HFFc6 (cell line): ENCODE data around the gene RSPO1. TPM values are rescaled to one million over a fixed set of nuclear protein-coding genes. Genes with fewer than 3 reads are reported as not detected.
A peak's percentile ranks its signal among the peaks of the same experiment; 100 is the strongest.

Experiments
- DNase-seq: peaks from one replicate; pipeline ENCODE4 v3.0.0-alpha.2; 2018
- H3K27ac Mint-ChIP-seq: 2 replicates; pipeline ENCODE4 v1.8.0; 2020; ENCODE audit warnings: mild to moderate bottlenecking, mixed read lengths
- H3K27me3 Mint-ChIP-seq: 2 replicates; pipeline ENCODE4 v1.8.0; 2021; ENCODE audit warnings: mild to moderate bottlenecking, moderate library complexity, mixed read lengths; ENCODE audit not compliant: insufficient read depth
- H3K36me3 Mint-ChIP-seq: 2 replicates; pipeline ENCODE4 v1.8.0; 2021; ENCODE audit warnings: low read depth, mixed read lengths
- H3K4me1 Mint-ChIP-seq: 2 replicates; pipeline ENCODE4 v1.8.0; 2020; ENCODE audit warnings: low read depth, mixed read lengths
- H3K4me3 Mint-ChIP-seq: 2 replicates; pipeline ENCODE4 v1.8.0; 2020; ENCODE audit warnings: mild to moderate bottlenecking, moderate library complexity, mixed read lengths
- H3K9me3 Mint-ChIP-seq: 2 replicates; pipeline ENCODE4 v1.8.0; 2020; ENCODE audit warnings: mild to moderate bottlenecking, mixed read lengths
- total RNA-seq, 6 experiments: library from RNA; stranded (reverse); fragmentation: NEBNext Ultra II Directional; extraction: Animal tissue kit (Norgen Biotek cat#: 25700); gene quantifications; 2 replicates in 1 of 6; 3 replicates in 5 of 6; pipeline ENCODE4 v1.2.3, GENCODE V29; 2021
- TF ChIP-seq, protein P1 (sequence below): fragments of 200-600 bp; sonication (generic); IDR thresholded peaks from 2 replicates; pipeline ENCODE4 v1.5.0; 2021; ENCODE audit warnings: antibody characterized with exemption, mild to moderate bottlenecking

The RSPO1 gene
- total RNA-seq, 6 experiments from 2014 or later, result not detected

GRCh38 chr1:37676281-37677142 lies 41.8 kb upstream of the RSPO1 start:
- Mint-ChIP-seq H3K27ac (no peak overlapping the region), H3K36me3 (peaks cover 5% of the 10 kb centered on the region; the same call in 1 of the 2 replicates), H3K4me3 (no peak overlapping the region), H3K27me3 (peaks cover 23% of the 10 kb centered on the region), H3K4me1 (no peaks in the 10 kb centered on the region), H3K9me3 (no peaks in the 10 kb centered on the region)
- TF ChIP-seq, protein P1, sequence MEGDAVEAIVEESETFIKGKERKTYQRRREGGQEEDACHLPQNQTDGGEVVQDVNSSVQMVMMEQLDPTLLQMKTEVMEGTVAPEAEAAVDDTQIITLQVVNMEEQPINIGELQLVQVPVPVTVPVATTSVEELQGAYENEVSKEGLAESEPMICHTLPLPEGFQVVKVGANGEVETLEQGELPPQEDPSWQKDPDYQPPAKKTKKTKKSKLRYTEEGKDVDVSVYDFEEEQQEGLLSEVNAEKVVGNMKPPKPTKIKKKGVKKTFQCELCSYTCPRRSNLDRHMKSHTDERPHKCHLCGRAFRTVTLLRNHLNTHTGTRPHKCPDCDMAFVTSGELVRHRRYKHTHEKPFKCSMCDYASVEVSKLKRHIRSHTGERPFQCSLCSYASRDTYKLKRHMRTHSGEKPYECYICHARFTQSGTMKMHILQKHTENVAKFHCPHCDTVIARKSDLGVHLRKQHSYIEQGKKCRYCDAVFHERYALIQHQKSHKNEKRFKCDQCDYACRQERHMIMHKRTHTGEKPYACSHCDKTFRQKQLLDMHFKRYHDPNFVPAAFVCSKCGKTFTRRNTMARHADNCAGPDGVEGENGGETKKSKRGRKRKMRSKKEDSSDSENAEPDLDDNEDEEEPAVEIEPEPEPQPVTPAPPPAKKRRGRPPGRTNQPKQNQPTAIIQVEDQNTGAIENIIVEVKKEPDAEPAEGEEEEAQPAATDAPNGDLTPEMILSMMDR, result peak; percentile 41
- no peak for DNase-seq

DNA sequence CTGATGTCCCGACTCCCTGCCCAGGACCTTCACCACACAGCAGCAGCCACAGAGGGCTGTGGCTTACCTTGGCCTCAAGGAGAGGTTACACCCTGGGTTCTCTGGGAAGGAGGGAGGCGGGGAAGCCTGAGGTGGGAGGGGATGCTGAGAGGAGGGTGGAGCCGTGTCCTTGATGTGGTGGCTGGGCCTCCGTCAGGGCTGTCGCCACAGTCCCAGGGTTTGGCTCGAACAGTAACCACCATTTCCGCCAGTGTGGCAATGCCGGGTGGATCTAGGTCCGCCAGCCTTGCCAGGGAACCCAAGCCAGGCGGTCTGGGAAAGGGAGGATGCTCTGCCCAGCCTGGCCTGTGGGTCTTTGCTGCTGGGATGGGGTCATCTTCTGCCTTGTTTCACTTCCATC lies 39.2 kb upstream of the RSPO1 start:
- TF ChIP-seq, protein P1, result no peak
- no peak overlapping the region for H3K27ac Mint-ChIP-seq
- no peaks in the 10 kb centered on the region for H3K4me1 Mint-ChIP-seq
- no peaks in the 10 kb centered on the region for H3K36me3 Mint-ChIP-seq
- no peak for DNase-seq
- no peaks in the 10 kb centered on the region for H3K9me3 Mint-ChIP-seq
- H3K27me3 Mint-ChIP-seq, result peaks cover 27% of the 10 kb centered on the region
- no peak overlapping the region for H3K4me3 Mint-ChIP-seq

GRCh38 chr1:37672136-37672870 lies 37.6 kb upstream of the RSPO1 start:
- H3K27me3 Mint-ChIP-seq, result peaks cover 29% of the 10 kb centered on the region
- H3K4me1 Mint-ChIP-seq, result no peaks in the 10 kb centered on the region
- no peaks in the 10 kb centered on the region for H3K36me3 Mint-ChIP-seq
- TF ChIP-seq, protein P1, result no peak
- no peaks in the 10 kb centered on the region for H3K9me3 Mint-ChIP-seq
- H3K27ac Mint-ChIP-seq, result no peak overlapping the region
- no peak for DNase-seq
- H3K4me3 Mint-ChIP-seq, result no peak overlapping the region

DNA sequence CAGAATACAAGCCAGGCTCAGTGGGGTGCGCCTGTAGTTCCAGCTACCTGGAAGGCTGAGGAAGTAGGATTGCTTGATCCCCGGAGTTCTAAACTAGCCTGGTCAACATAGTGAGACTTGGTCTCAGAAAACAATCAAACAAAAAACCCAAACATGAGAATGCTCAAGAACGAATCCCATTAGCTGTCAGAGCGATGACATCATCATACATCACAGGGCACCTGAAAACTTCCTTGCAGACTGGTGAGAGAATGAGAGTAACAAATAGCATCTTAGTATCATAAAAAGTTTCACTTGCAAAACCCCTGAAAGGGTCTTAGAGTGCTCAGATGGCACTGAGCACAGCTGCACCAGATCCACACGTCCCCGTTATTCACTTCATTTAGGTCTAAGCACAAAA lies 36.6 kb upstream of the RSPO1 start:
- H3K36me3 Mint-ChIP-seq, result no peaks in the 10 kb centered on the region
- H3K27ac Mint-ChIP-seq, result no peak overlapping the region
- TF ChIP-seq, protein P1, result no peak
- peaks cover 34% of the 10 kb centered on the region for H3K27me3 Mint-ChIP-seq
- H3K4me1 Mint-ChIP-seq, result no peaks in the 10 kb centered on the region
- no peaks in the 10 kb centered on the region for H3K9me3 Mint-ChIP-seq
- DNase-seq, result no peak
- no peak overlapping the region for H3K4me3 Mint-ChIP-seq

DNA sequence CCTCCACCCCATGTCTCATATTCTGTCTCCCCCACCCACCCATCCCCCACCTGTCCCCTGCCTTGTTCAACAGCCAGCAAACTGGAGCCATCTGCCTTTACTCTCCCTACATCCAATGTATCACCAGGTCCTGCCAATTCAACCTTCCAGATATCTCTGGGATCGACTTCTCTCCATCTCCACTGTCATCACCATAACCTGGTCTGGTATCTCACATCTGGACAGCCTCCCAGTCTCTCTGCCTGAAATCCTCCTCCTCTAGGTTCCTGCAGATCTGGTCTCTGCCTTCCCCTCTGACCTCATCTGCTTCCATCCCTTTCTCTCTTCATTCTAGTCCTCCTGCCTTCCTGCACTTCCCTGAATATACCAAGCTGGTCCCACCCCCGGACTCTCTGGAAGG lies 35.4 kb upstream of the RSPO1 start:
- H3K36me3 Mint-ChIP-seq, result no peaks in the 10 kb centered on the region
- DNase-seq, result no peak
- no peaks in the 10 kb centered on the region for H3K4me1 Mint-ChIP-seq
- H3K27ac Mint-ChIP-seq, result no peak overlapping the region
- H3K9me3 Mint-ChIP-seq, result no peaks in the 10 kb centered on the region
- no peak overlapping the region for H3K4me3 Mint-ChIP-seq
- TF ChIP-seq, protein P1, result no peak
- peaks cover 36% of the 10 kb centered on the region for H3K27me3 Mint-ChIP-seq
